T-helper 1 cell treated with Interleukin-12 subunit alpha and Interleukin-12 subunit beta and Interleukin-4 antibody, amounts not matched to agents 30 μg/mL and 1 μg/mL, for 36 hours (primary cell): Measurements from ENCODE around the gene LIPC.
A peak's percentile ranks its signal among the peaks of the same experiment; 100 is the strongest.

Experiments
- H3K27ac Mint-ChIP-seq: one replicate; pipeline ENCODE4 v1.8.0; 2021; ENCODE audit warnings: mild to moderate bottlenecking, mixed read lengths
- H3K27me3 Mint-ChIP-seq: one replicate; pipeline ENCODE4 v1.8.0; 2021; ENCODE audit warnings: low read depth, mixed read lengths
- H3K36me3 Mint-ChIP-seq: one replicate; pipeline ENCODE4 v1.8.0; 2021; ENCODE audit warnings: low read depth, mixed read lengths
- H3K4me1 Mint-ChIP-seq: one replicate; pipeline ENCODE4 v1.8.0; 2021; ENCODE audit warnings: low read depth, mixed read lengths
- H3K4me3 Mint-ChIP-seq: one replicate; pipeline ENCODE4 v1.8.0; 2021; ENCODE audit warnings: mild to moderate bottlenecking, moderate library complexity, mixed read lengths
- H3K9me3 Mint-ChIP-seq: one replicate; pipeline ENCODE4 v1.8.0; 2021; ENCODE audit warnings: mixed read lengths

Gene LIPC

DNA sequence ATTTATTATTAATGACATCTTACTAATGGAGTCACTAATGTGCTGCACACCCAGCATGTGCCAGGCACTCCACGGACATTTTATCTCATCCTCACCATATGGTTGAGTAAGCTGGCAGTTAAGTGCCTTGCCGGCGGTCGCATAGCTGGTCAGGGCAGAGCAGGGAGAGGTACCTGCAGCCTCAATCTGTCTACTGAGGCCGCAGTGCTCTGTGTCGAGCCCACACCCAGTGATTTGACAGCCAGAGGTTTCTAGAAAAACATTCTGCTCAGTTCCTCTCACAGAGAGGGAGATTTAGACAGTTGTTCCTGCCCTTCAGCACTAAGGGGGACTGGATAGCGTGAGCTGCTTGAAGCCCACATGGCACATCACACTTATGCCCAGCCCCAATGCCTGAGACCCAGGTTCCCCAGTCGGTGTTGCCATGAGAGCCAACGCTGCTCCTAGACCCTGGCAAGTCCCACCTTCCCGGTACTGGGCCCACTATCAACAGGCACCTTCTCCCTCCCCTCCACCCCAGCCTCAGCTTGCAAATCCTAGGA lies 2.6 kb downstream of the LIPC start:
- Mint-ChIP-seq H3K9me3 (no peaks in the 10 kb centered on the region), H3K27me3 (no peaks in the 10 kb centered on the region), H3K4me3 (no peak overlapping the region), H3K36me3 (no peaks in the 10 kb centered on the region), H3K27ac (no peak overlapping the region), H3K4me1 (peaks cover 4% of the 10 kb centered on the region)

DNA sequence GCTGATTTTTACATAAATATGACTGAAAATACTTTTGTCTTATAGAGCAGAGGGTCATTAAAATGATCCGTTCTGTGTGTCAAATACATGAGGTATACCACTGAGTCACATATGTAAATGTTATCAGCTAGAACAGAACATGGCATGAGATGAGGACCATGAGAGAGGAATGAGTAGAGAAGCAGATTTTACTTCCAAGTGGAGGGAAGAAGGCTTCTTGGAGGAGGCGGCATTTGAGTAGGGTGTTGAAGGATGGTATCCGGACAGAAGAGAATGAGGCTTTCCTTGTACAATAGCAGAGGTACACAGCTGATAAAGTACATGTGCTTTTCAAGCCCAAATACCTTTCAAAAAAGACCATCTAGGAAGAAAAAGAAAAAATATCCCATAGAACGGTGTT lies 4.8 kb downstream of the LIPC start:
- Mint-ChIP-seq H3K27ac (no peak overlapping the region), H3K9me3 (no peaks in the 10 kb centered on the region), H3K27me3 (no peaks in the 10 kb centered on the region), H3K36me3 (no peaks in the 10 kb centered on the region), H3K4me3 (no peak overlapping the region), H3K4me1 (peaks cover 23% of the 10 kb centered on the region)

- Mint-ChIP-seq H3K9me3 (no peaks in the 10 kb centered on the region), H3K36me3 (peaks cover 2% of the 10 kb centered on the region), H3K27ac (no peak overlapping the region), H3K27me3 (no peaks in the 10 kb centered on the region), H3K4me1 (peaks cover 26% of the 10 kb centered on the region), H3K4me3 (no peak overlapping the region)
These were observed 5.8 kb downstream of the LIPC start for GRCh38 chr15:58437531-58438105.

GRCh38 chr15:58438111-58438510 lies 6.3 kb downstream of the LIPC start:
- no peaks in the 10 kb centered on the region for H3K27me3 Mint-ChIP-seq
- peaks cover 2% of the 10 kb centered on the region for H3K36me3 Mint-ChIP-seq
- H3K9me3 Mint-ChIP-seq, result no peaks in the 10 kb centered on the region
- H3K4me1 Mint-ChIP-seq, result peaks cover 26% of the 10 kb centered on the region
- H3K4me3 Mint-ChIP-seq, result no peak overlapping the region
- H3K27ac Mint-ChIP-seq, result no peak overlapping the region

GRCh38 chr15:58438956-58439355 lies 7.2 kb downstream of the LIPC start:
- Mint-ChIP-seq H3K27ac (no peak overlapping the region), H3K4me3 (no peak overlapping the region), H3K27me3 (no peaks in the 10 kb centered on the region), H3K36me3 (peaks cover 2% of the 10 kb centered on the region), H3K4me1 (peaks cover 26% of the 10 kb centered on the region), H3K9me3 (no peaks in the 10 kb centered on the region)

DNA sequence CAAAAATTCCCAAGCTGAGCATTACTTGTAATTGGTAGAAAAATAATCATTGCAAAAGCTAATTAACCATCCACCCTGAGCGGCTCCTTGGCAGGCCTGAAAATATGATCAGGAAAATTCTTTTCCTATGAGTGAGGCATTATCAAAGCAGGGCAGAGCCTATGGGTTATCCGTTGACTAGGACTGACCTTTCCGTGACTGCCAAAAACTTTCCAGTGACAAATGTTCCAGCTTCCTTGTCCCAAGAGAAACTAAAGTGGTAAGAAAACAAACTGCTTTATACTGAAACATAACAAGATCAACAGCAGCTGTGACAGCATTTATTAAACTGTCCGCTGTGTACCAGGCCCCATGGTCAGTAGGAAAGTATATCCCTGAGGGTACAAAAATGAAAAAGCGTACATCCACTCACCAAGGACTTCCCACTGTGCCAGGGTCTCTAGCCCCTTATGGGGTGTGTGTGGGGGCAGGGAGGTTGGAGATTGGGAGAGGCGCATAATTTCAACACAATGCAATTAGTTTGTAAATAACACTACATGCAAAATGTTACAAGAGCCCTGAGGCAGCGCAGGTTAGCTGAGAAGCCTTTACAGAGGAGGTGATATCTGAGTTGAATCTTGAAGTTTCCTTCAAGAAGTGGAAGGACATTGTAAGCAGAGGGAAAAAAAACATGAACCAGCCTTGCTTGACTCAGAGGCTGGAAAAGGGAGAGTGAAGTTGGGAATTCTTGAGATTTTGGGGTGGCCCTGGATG lies 8.5 kb downstream of the LIPC start:
- Mint-ChIP-seq H3K36me3 (peaks cover 2% of the 10 kb centered on the region), H3K4me1 (peaks cover 30% of the 10 kb centered on the region), H3K27me3 (no peaks in the 10 kb centered on the region), H3K27ac (peak overlapping the region; percentile 4), H3K9me3 (no peaks in the 10 kb centered on the region), H3K4me3 (no peak overlapping the region)

DNA sequence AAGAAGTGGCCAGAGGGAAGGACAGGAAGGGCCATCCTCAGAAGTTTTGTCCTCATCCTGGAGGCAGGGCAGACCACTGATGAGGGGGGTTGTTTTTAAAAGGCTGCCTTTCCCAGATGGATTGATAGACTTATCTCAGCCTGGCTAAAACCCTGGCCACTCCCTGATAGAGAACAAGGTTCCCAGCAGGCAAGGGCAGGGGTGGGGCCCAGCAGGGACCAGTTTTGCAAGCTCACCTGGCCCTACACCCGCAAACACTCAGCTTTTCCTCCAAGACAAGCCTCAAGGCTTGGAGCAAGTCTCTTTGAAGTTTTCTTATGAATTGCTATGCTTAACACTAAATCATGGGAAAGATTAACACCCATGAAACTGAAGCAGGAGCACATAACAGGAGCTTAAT lies 9.1 kb downstream of the LIPC start:
- no peaks in the 10 kb centered on the region for H3K9me3 Mint-ChIP-seq

GRCh38 chr15:58441376-58442070 lies 9.7 kb downstream of the LIPC start:
- no peak overlapping the region for H3K4me3 Mint-ChIP-seq
- H3K9me3 Mint-ChIP-seq, result no peaks in the 10 kb centered on the region
- peaks cover 30% of the 10 kb centered on the region for H3K4me1 Mint-ChIP-seq
- H3K36me3 Mint-ChIP-seq, result peaks cover 2% of the 10 kb centered on the region
- no peaks in the 10 kb centered on the region for H3K27me3 Mint-ChIP-seq
- H3K27ac Mint-ChIP-seq, result peak overlapping the region; percentile 3

More for the DNA sequence above, 9.1 kb downstream of the LIPC start:
- H3K27me3 Mint-ChIP-seq, result no peaks in the 10 kb centered on the region
- H3K36me3 Mint-ChIP-seq, result peaks cover 2% of the 10 kb centered on the region
- H3K27ac Mint-ChIP-seq, result peak overlapping the region; percentile 4
- H3K4me3 Mint-ChIP-seq, result no peak overlapping the region
- peaks cover 30% of the 10 kb centered on the region for H3K4me1 Mint-ChIP-seq

GRCh38 chr15:58442122-58442521 lies 10.3 kb downstream of the LIPC start:
- Mint-ChIP-seq H3K36me3 (peaks cover 2% of the 10 kb centered on the region), H3K9me3 (no peaks in the 10 kb centered on the region), H3K4me1 (peaks cover 31% of the 10 kb centered on the region), H3K27me3 (no peaks in the 10 kb centered on the region), H3K27ac (no peak overlapping the region), H3K4me3 (no peak overlapping the region)

- H3K4me3 Mint-ChIP-seq, result no peak overlapping the region
- H3K27ac Mint-ChIP-seq, result no peak overlapping the region
- peaks cover 4% of the 10 kb centered on the region for H3K36me3 Mint-ChIP-seq
- peaks cover 35% of the 10 kb centered on the region for H3K4me1 Mint-ChIP-seq
- H3K27me3 Mint-ChIP-seq, result no peaks in the 10 kb centered on the region
- no peaks in the 10 kb centered on the region for H3K9me3 Mint-ChIP-seq
These were observed 11.5 kb downstream of the LIPC start for GRCh38 chr15:58443308-58443707.

DNA sequence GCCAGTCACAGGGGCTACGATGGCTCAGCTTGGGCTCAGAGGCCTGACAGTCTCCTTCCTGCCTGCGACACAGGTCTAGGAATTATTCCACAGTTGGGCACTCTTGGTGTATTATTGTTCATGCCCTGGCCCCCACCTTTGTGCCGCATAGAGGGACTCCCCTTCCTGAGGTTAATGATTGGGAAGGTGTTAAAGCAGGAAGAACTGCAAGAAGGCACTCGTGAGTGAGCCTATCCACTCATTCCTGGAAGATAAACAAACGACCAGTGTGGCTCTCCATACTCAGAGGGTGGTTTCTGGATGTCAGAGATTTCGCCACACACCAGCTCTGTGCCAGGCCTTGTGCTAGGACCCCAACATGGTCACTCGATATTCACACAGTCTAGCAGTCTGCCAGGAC lies 12.3 kb downstream of the LIPC start:
- Mint-ChIP-seq H3K9me3 (no peaks in the 10 kb centered on the region), H3K27ac (no peak overlapping the region)

GRCh38 chr15:58444658-58445332 lies 13.0 kb downstream of the LIPC start:
- Mint-ChIP-seq H3K4me1 (peaks cover 28% of the 10 kb centered on the region), H3K27ac (peak overlapping the region; percentile 67), H3K4me3 (no peak overlapping the region), H3K27me3 (no peaks in the 10 kb centered on the region), H3K9me3 (no peaks in the 10 kb centered on the region), H3K36me3 (peaks cover 5% of the 10 kb centered on the region)

More for the DNA sequence above, 12.3 kb downstream of the LIPC start:
- Mint-ChIP-seq H3K4me3 (no peak overlapping the region), H3K4me1 (peaks cover 30% of the 10 kb centered on the region), H3K36me3 (peaks cover 5% of the 10 kb centered on the region), H3K27me3 (no peaks in the 10 kb centered on the region)

DNA sequence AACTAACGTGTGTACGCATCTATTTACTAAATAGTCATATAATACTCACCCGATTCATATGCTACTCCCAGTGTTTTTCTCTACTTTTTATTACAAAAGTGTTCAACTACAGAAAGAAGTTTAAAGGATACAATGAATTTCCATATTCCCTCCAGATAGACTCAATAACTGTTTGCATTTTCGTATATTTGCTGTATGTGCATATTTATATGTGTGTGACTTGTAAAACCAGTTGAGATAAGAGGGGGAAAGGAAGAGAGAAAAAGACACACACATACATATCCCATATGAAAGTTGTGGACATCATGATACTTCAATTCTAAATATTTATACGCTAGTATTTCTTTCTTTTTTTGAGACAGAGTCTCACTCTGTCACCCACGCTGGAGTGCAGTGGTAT lies 14.1 kb downstream of the LIPC start:
- no peak overlapping the region for H3K27ac Mint-ChIP-seq
- H3K36me3 Mint-ChIP-seq, result peaks cover 5% of the 10 kb centered on the region
- H3K4me1 Mint-ChIP-seq, result peaks cover 17% of the 10 kb centered on the region
- H3K27me3 Mint-ChIP-seq, result no peaks in the 10 kb centered on the region
- no peak overlapping the region for H3K4me3 Mint-ChIP-seq
- no peaks in the 10 kb centered on the region for H3K9me3 Mint-ChIP-seq

- no peaks in the 10 kb centered on the region for H3K9me3 Mint-ChIP-seq
- no peaks in the 10 kb centered on the region for H3K27me3 Mint-ChIP-seq
- H3K4me1 Mint-ChIP-seq, result peaks cover 11% of the 10 kb centered on the region
- H3K4me3 Mint-ChIP-seq, result no peak overlapping the region
- H3K36me3 Mint-ChIP-seq, result peaks cover 5% of the 10 kb centered on the region
- H3K27ac Mint-ChIP-seq, result no peak overlapping the region
These were observed 14.7 kb downstream of the LIPC start for GRCh38 chr15:58446521-58446920.
